Measurements from ENCODE around the gene TRIM14. TPM values are rescaled to one million over a fixed set of nuclear protein-coding genes. Genes with fewer than 3 reads are reported as not detected.

The TRIM14 gene
- total RNA-seq, 4 donors from 2014 or later: 15.8 to 22.9 (median 20.0) TPM

DNA sequence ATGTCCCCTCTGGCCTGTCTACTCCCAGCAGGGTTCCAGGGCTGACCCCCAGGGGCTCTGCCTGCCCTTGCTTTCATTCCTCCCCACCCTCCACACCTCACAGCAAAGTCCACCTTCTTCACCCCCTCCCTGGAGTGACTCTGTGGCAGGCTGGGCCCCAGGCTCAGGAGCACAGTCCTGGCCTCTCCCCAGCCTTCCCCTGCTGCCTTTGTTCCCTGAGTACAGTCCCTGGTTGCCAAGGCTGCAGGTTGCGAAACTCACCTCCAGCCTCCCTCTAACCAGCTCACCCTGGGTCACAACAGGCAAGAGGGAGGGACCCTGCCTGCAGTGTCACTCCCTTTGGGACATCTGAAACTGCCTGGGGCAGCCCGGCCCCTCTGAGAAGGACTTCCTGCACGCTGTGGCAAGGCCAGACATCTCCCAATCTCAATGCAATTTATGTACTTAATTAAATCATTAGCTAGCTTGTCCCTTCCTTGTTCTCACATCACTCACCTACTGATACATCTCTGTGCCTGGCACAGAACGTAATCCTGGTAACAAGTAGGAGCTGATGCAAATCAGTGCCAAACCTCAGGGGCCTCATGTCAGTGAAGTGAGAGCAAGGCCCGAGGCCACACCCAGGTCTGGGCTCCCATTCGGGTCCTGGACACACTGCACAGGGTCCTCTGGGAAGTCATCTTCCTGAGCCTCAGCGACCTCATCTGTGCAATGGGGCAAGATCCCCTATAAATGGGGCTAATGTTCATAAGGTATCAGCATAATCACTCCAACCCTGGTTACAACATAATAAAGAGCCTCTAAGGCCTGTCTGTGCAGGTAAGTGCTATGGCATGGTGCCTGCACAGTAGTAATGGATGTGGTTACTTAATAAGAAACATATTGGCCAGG, 27.3 kb upstream of the TRIM14 start:
- DNase-seq (ENCODE audit: low spot score in 2 of 2): peak; percentile 80 to 85
- peaks cover 47% of the 10 kb centered on the region for H3K4me1 ChIP-seq
- H3K9me3 ChIP-seq: no peaks in the 10 kb centered on the region
- no peaks in the 10 kb centered on the region for H3K36me3 ChIP-seq
- H3K27ac ChIP-seq: peak overlapping the region; percentile 89
- H3K27me3 ChIP-seq: no peaks in the 10 kb centered on the region
- WGBS: 48% methylated on average over 7 of the region's 7 CpGs
- peak in 2 of 3 donors; percentile 49 to 58 for TF ChIP-seq POLR2AphosphoS5 (IDR thresholded peaks at IDR 0.05)
- TF ChIP-seq, protein P1, sequence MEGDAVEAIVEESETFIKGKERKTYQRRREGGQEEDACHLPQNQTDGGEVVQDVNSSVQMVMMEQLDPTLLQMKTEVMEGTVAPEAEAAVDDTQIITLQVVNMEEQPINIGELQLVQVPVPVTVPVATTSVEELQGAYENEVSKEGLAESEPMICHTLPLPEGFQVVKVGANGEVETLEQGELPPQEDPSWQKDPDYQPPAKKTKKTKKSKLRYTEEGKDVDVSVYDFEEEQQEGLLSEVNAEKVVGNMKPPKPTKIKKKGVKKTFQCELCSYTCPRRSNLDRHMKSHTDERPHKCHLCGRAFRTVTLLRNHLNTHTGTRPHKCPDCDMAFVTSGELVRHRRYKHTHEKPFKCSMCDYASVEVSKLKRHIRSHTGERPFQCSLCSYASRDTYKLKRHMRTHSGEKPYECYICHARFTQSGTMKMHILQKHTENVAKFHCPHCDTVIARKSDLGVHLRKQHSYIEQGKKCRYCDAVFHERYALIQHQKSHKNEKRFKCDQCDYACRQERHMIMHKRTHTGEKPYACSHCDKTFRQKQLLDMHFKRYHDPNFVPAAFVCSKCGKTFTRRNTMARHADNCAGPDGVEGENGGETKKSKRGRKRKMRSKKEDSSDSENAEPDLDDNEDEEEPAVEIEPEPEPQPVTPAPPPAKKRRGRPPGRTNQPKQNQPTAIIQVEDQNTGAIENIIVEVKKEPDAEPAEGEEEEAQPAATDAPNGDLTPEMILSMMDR (IDR thresholded peaks at IDR 0.05): no peak
- no peak overlapping the region for H3K4me3 ChIP-seq

DNA sequence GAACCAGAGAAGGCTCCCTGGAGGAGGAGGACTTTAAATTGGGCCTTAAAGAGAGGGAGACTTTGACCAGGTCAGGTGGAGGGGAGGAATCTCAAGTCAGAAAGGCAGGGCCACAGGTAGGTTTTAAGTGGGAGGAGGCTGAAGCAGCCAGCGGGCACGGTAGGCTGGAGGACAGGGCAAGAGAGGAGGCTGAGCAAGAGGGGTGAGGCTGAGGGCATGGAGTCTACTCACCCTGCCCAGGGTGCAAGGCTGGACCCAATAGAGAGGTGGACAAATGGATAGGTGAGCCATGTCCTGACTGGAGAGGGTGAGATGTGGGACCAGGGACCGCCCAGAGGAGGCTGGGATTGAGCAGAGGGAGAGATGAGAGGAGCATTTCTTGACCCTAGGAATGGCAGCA, 25.6 kb upstream of the TRIM14 start:
- WGBS: 67% methylated on average over 3 of the region's 3 CpGs
- H3K27me3 ChIP-seq: no peaks in the 10 kb centered on the region
- no peak for TF ChIP-seq POLR2A (IDR thresholded peaks at IDR 0.05)
- TF ChIP-seq, protein P1 (IDR thresholded peaks at IDR 0.05): no peak
- TF ChIP-seq POLR2AphosphoS5 (IDR thresholded peaks at IDR 0.05): no peak
- no peak for TF ChIP-seq EP300 (IDR thresholded peaks at IDR 0.05)
- H3K27ac ChIP-seq: no peak overlapping the region
- DNase-seq (ENCODE audit: low spot score in 2 of 2): no peak
- no peaks in the 10 kb centered on the region for H3K9me3 ChIP-seq
- H3K4me1 ChIP-seq: peaks cover 47% of the 10 kb centered on the region
- H3K4me3 ChIP-seq: no peak overlapping the region
- no peaks in the 10 kb centered on the region for H3K36me3 ChIP-seq

DNA sequence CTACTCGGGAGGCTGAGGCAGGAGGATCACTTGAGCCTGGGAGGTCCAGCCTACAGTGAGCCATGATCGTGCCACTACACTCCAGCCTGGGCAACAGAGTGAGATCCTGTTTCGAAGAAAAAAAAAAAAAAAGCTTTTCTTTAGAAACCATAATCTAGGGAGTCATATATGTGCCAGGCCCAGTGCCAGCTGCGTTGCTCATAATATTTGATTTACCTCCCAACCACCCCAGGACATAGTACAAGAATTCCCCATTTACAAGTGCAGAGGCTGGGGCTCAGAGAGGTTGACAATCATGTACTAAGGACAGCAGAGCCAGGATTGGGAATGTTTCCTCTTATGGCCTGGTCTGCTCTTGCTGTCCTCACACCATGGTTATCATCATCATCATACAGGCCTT, 25.1 kb upstream of the TRIM14 start:
- no peak overlapping the region for H3K4me3 ChIP-seq
- no peaks in the 10 kb centered on the region for H3K36me3 ChIP-seq
- TF ChIP-seq POLR2A (IDR thresholded peaks at IDR 0.05) (no peak), EP300 (IDR thresholded peaks at IDR 0.05) (no peak), POLR2AphosphoS5 (IDR thresholded peaks at IDR 0.05) (no peak)
- TF ChIP-seq, protein P1 (IDR thresholded peaks at IDR 0.05): no peak
- H3K4me1 ChIP-seq: peaks cover 47% of the 10 kb centered on the region
- no peaks in the 10 kb centered on the region for H3K27me3 ChIP-seq
- H3K27ac ChIP-seq: no peak overlapping the region
- no peaks in the 10 kb centered on the region for H3K9me3 ChIP-seq
- WGBS: 54% methylated on average over 4 of the region's 4 CpGs
- DNase-seq (ENCODE audit: low spot score in 2 of 2): no peak

DNA sequence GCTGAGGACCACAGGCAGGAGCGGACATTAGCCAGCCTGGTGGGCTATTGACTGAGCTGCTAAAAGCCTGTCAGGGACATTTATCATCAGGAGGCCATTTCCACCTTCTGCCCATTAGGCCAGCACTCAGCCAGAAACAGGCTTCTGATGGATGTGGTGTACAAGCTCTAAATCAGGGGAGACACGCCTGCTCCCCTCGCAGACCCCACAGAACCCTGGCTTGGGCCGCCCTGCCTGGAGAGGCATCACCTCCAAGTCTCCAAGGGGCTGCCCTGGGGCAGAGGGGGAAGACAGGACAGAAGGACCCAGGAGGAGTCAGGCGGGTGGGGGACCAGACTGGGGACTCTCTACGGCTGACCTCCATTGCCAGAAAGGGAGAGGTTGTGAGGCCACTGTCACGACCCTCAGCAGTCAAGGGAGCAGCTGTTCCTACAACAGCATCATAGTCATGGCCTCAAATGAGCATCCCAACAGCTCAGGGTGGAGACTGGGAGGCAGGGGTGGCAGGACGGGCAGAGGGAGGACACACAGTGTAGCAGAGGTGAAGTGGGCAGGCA, 24.0 kb upstream of the TRIM14 start:
- DNase-seq (ENCODE audit: low spot score in 2 of 2): peak in 1 of 2 donors; percentile 57
- 83% methylated on average over 6 of the region's 8 CpGs for WGBS
- TF ChIP-seq POLR2A (IDR thresholded peaks at IDR 0.05): no peak
- TF ChIP-seq EP300 (IDR thresholded peaks at IDR 0.05): no peak
- TF ChIP-seq POLR2AphosphoS5 (IDR thresholded peaks at IDR 0.05): no peak
- TF ChIP-seq, protein P1 (IDR thresholded peaks at IDR 0.05): no peak
- H3K9me3 ChIP-seq: no peaks in the 10 kb centered on the region
- H3K4me3 ChIP-seq: no peak overlapping the region
- no peaks in the 10 kb centered on the region for H3K36me3 ChIP-seq
- no peak overlapping the region for H3K27ac ChIP-seq
- peaks cover 47% of the 10 kb centered on the region for H3K4me1 ChIP-seq
- H3K27me3 ChIP-seq: no peaks in the 10 kb centered on the region

DNA sequence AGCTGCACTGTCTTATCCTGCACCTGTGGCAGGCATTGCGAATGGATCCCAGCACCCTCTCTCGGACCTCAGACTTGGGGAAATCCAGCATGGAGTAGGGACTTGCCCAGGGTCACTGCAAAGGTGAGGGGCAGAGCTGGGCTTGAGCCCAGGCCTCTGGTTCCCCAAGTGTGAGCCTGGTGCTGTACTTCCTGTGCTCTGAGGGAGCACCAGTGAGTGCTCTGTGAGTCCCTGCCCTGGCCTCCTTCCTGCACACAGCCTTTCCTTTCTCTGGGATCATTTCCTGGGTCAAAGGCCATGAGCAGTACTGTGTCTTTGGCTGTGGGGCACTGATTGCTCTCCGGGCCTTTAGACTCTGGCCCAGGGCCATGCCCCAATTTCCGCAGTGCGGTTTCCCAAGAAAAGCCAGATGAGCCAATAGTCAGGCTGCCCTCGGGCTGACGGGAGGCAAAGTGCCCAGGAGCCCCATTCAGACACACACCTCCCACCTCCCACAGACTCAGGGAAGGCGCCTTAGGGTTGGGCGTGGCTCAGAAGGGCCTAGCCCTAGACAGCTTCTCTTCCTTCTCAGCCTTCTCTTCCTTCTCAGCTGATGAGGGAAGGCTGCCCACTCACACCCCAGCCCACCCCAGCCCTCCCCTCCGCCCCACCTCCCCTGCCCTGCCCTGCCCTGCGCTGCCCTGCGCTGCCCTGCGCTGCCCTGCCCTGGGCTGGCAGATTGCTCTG, 23.3 kb upstream of the TRIM14 start:
- WGBS: 67% methylated on average over 3 of the region's 13 CpGs
- Histone ChIP-seq H3K27ac (no peak overlapping the region), H3K4me3 (no peak overlapping the region), H3K36me3 (no peaks in the 10 kb centered on the region), H3K27me3 (no peaks in the 10 kb centered on the region), H3K9me3 (no peaks in the 10 kb centered on the region), H3K4me1 (peaks cover 45% of the 10 kb centered on the region)
- TF ChIP-seq POLR2A (IDR thresholded peaks at IDR 0.05) (no peak), POLR2AphosphoS5 (IDR thresholded peaks at IDR 0.05) (peak in 1 of 3 donors; percentile 24)
- DNase-seq (ENCODE audit: low spot score in 2 of 2): peak in 1 of 2 donors; percentile 80
